Astrocyte of the cerebellum (primary cell): ENCODE results near the gene SH2D1B.

Source experiments
- DNase-seq: peaks from one replicate; pipeline ENCODE4 v3.0.0-alpha.2; 2011; ENCODE audit warnings: low read depth
- H3K4me3 ChIP-seq: 2 replicates; pipeline ENCODE4 v1.5.1; 2011; ENCODE audit warnings: mild to moderate bottlenecking, low read depth, low read length, moderate library complexity
- CTCF ChIP-seq: IDR thresholded peaks from 2 replicates; pipeline ENCODE4 v1.5.1; 2012; ENCODE audit warnings: low read length, low read depth, moderate library complexity, mild to moderate bottlenecking; ENCODE audit errors: missing control alignments
- in situ Hi-C: cut with HindIII; loops from 2 replicates; pipeline ENCODE4 v1.10.0; 2017; ENCODE audit warnings: low sequenced_read_pairs

Gene SH2D1B

DNA sequence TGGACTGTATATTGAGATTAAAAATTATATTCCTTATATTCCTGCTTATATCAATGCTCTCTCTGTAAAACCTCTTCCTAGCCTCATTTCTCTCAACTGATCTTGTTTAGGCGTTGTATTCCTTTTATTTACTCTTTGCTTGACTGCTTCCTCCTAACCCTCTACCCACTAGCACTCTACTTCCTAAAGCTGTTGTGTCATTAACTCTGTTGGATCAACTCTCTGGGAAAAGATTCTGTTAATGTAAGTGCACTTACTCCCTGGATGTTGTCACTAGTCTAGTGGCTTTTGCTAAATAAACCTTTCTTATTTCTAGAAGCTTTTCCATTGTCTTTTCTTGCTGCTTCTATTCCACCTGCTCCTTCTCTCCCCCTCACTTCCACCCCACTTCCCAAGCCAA is 41.8 kb downstream of the SH2D1B start:
- in situ Hi-C loops: no loop called here
- TF ChIP-seq CTCF: no peak
- DNase-seq: no peak
- H3K4me3 ChIP-seq: no peak overlapping the region

- in situ Hi-C loops: no loop called here
- DNase-seq: no peak
- no peak overlapping the region for H3K4me3 ChIP-seq
- TF ChIP-seq CTCF: no peak
Observed at GRCh38 chr1:162369571-162369970, 42.4 kb downstream of the SH2D1B start.

DNA sequence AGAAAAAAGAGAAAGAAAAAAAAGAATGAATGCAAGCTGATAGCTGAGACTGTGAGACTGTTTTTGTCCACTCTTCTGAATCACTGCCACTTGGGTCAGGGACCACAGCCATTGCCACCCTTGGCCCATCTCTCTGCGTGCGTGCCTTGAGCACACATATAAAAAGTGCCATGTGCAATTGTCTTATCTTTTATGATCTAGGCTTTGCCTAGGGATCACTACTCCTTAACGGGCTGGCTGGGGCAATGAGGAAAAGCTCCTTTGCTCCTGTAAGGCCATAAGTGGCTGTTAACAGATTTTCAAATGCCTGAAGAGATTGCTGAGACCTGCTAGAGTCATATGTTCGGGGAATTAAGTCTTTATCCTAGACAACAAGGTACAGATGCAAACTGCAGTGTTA is 43.5 kb downstream of the SH2D1B start:
- in situ Hi-C loops: no loop called here
- H3K4me3 ChIP-seq: no peak overlapping the region
- TF ChIP-seq CTCF: no peak
- DNase-seq: no peak

DNA sequence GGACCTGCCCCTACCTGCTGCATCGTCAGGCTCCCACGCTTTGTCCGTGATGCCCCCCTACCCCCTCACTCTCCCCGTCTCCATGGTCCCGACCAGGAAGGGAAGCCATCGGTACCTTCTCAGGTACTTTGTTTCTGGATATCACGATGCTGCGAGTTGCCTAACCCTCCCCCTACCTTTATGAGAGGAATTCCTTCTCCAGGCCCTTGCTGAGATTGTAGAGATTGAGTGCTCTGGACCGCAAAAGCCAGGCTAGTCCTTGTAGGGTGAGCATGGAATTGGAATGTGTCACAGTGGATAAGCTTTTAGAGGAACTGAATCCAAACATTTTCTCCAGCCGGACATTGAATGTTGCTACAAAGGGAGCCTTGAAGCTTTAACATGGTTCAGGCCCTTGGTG is 44.2 kb downstream of the SH2D1B start:
- in situ Hi-C loops: no loop called here
- TF ChIP-seq CTCF: no peak
- H3K4me3 ChIP-seq: no peak overlapping the region
- DNase-seq: no peak

DNA sequence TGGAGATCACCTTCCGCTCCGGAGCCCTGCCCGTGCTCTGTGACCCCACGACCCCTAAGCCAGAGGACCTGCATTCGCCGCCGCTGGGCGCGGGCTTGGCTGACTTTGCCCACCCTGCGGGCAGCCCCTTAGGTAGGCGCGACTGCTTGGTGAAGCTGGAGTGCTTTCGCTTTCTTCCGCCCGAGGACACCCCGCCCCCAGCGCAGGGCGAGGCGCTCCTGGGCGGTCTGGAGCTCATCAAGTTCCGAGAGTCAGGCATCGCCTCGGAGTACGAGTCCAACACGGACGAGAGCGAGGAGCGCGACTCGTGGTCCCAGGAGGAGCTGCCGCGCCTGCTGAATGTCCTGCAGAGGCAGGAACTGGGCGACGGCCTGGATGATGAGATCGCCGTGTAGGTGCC is 44.9 kb downstream of the SH2D1B start:
- in situ Hi-C loops: no loop called here
- TF ChIP-seq CTCF: no peak
- DNase-seq: no peak
- H3K4me3 ChIP-seq: no peak overlapping the region

DNA sequence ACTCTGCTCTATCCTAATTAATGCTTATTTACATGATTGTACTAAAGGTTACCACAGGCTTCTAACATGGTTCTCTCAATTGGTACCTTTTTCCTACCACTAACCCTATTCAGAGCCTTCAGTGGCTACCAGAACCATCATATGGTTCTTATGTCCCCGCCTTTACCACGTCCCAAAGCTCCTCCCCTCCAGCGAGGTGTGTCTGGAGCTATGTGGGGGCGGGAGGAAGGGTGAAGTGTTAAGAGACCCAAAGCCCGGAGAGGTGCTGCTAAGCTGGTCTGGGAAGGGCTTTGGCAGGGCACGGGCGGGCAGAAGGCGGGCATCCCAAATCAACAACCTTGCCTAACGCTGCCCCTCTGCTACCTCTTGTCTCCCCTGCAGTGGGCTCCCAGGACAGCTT is 45.3 kb downstream of the SH2D1B start:
- no peak for TF ChIP-seq CTCF
- in situ Hi-C loops: no loop called here
- no peak for DNase-seq
- no peak overlapping the region for H3K4me3 ChIP-seq

GRCh38 chr1:162366149-162366548 is 45.8 kb downstream of the SH2D1B start:
- in situ Hi-C loops: no loop called here
- no peak for TF ChIP-seq CTCF
- H3K4me3 ChIP-seq: no peak overlapping the region
- no peak for DNase-seq
